Activated CD8-positive, alpha-beta memory T cell treated with anti-CD3 and anti-CD28 coated beads, Interleukin-2, amount 10 ng/mL, durations not matched to agents 7 days and 5 days (primary cell): ENCODE data around the gene PDE1A. TPM values are rescaled to one million over a fixed set of nuclear protein-coding genes. Genes with fewer than 3 reads are reported as not detected.

Source experiments
- ATAC-seq: fragments of 150-1000 bp; cut with Tn5 transposase; one replicate; pipeline ENCODE4 v1.10.0; 2021; ENCODE audit warnings: moderate library complexity
- CTCF ChIA-PET: fragments of 350-600 bp; sonication (Branson Sonifier 250); formaldehyde crosslinking; loops from one replicate; lab custom pipeline; 2021; ENCODE audit warnings: antibody characterized with exemption; lab: Charles Lee
- DNase-seq: peaks from one replicate; pipeline ENCODE4 v3.0.0-alpha.2; 2020
- H3K27ac Mint-ChIP-seq: one replicate; pipeline ENCODE4 v1.8.0; 2021; ENCODE audit warnings: mild to moderate bottlenecking, mixed read lengths
- H3K27me3 Mint-ChIP-seq: one replicate; pipeline ENCODE4 v1.8.0; 2021; ENCODE audit warnings: mixed read lengths
- H3K36me3 Mint-ChIP-seq: one replicate; pipeline ENCODE4 v1.8.0; 2021; ENCODE audit warnings: mild to moderate bottlenecking, mixed read lengths
- H3K4me1 Mint-ChIP-seq: one replicate; pipeline ENCODE4 v1.8.0; 2021; ENCODE audit warnings: mixed read lengths
- H3K4me3 Mint-ChIP-seq: one replicate; pipeline ENCODE4 v1.8.0; 2021; ENCODE audit warnings: mild to moderate bottlenecking, moderate library complexity, mixed read lengths
- H3K9me3 Mint-ChIP-seq: one replicate; pipeline ENCODE4 v1.8.0; 2022; ENCODE audit warnings: low read depth, mixed read lengths
- total RNA-seq, 2 experiments: library from RNA; stranded (reverse); gene quantifications; one replicate each; pipeline ENCODE4 v1.2.3, GENCODE V29; 2021

PDE1A gene
- total RNA-seq, 2 experiments from 2014 or later, result not detected

GRCh38 chr2:182228073-182228473, 198.8 kb downstream of the PDE1A start:
- no peak for DNase-seq
- CTCF ChIA-PET, result no interaction called here
- ATAC-seq, result no peak

GRCh38 chr2:182226807-182227206, 200.0 kb downstream of the PDE1A start:
- ATAC-seq (no peak), DNase-seq (no peak)
- H3K4me3 Mint-ChIP-seq, result no peak overlapping the region
- peaks cover 4% of the 10 kb centered on the region for H3K27me3 Mint-ChIP-seq
- no peaks in the 10 kb centered on the region for H3K4me1 Mint-ChIP-seq
- CTCF ChIA-PET, result no interaction called here
- no peaks in the 10 kb centered on the region for H3K9me3 Mint-ChIP-seq
- H3K36me3 Mint-ChIP-seq, result no peaks in the 10 kb centered on the region
- H3K27ac Mint-ChIP-seq, result no peak overlapping the region

More at GRCh38 chr2:182228073-182228473, 198.8 kb downstream of the PDE1A start:
- no peaks in the 10 kb centered on the region for H3K36me3 Mint-ChIP-seq
- H3K4me1 Mint-ChIP-seq, result no peaks in the 10 kb centered on the region
- peaks cover 4% of the 10 kb centered on the region for H3K27me3 Mint-ChIP-seq
- no peak overlapping the region for H3K27ac Mint-ChIP-seq
- no peaks in the 10 kb centered on the region for H3K9me3 Mint-ChIP-seq
- no peak overlapping the region for H3K4me3 Mint-ChIP-seq

- H3K27ac Mint-ChIP-seq, result no peak overlapping the region
- peaks cover 4% of the 10 kb centered on the region for H3K27me3 Mint-ChIP-seq
- H3K4me1 Mint-ChIP-seq, result no peaks in the 10 kb centered on the region
- DNase-seq (no peak), ATAC-seq (no peak)
- H3K4me3 Mint-ChIP-seq, result no peak overlapping the region
- no peaks in the 10 kb centered on the region for H3K9me3 Mint-ChIP-seq
- CTCF ChIA-PET, result no interaction called here
- H3K36me3 Mint-ChIP-seq, result no peaks in the 10 kb centered on the region
Measured at GRCh38 chr2:182224669-182225068, 202.2 kb downstream of the PDE1A start.

GRCh38 chr2:182220998-182221397, 205.8 kb downstream of the PDE1A start:
- Mint-ChIP-seq H3K9me3 (no peaks in the 10 kb centered on the region), H3K4me3 (no peak overlapping the region), H3K4me1 (no peaks in the 10 kb centered on the region), H3K36me3 (no peaks in the 10 kb centered on the region), H3K27ac (no peak overlapping the region), H3K27me3 (no peaks in the 10 kb centered on the region)
- no peak for ATAC-seq
- CTCF ChIA-PET, result no interaction called here
- no peak for DNase-seq

GRCh38 chr2:182220335-182220734, 206.5 kb downstream of the PDE1A start:
- Mint-ChIP-seq H3K27ac (no peak overlapping the region), H3K4me1 (no peaks in the 10 kb centered on the region), H3K36me3 (no peaks in the 10 kb centered on the region), H3K4me3 (no peak overlapping the region), H3K9me3 (no peaks in the 10 kb centered on the region), H3K27me3 (no peaks in the 10 kb centered on the region)
- ATAC-seq, result no peak
- CTCF ChIA-PET, result no interaction called here
- no peak for DNase-seq

GRCh38 chr2:182210669-182211068, 216.2 kb downstream of the PDE1A start:
- CTCF ChIA-PET, result no interaction called here
- Mint-ChIP-seq H3K9me3 (no peaks in the 10 kb centered on the region), H3K4me3 (no peak overlapping the region), H3K36me3 (no peaks in the 10 kb centered on the region), H3K27ac (no peak overlapping the region), H3K4me1 (no peaks in the 10 kb centered on the region), H3K27me3 (no peaks in the 10 kb centered on the region)
- DNase-seq, result no peak
- ATAC-seq, result no peak

GRCh38 chr2:182208421-182208820, 218.4 kb downstream of the PDE1A start:
- ATAC-seq (no peak), DNase-seq (no peak)
- H3K27me3 Mint-ChIP-seq, result no peaks in the 10 kb centered on the region
- H3K4me1 Mint-ChIP-seq, result no peaks in the 10 kb centered on the region
- no peaks in the 10 kb centered on the region for H3K9me3 Mint-ChIP-seq
- CTCF ChIA-PET, result no interaction called here
- H3K4me3 Mint-ChIP-seq, result no peak overlapping the region
- no peak overlapping the region for H3K27ac Mint-ChIP-seq
- no peaks in the 10 kb centered on the region for H3K36me3 Mint-ChIP-seq

GRCh38 chr2:182207049-182207746, 219.6 kb downstream of the PDE1A start:
- Mint-ChIP-seq H3K4me1 (no peaks in the 10 kb centered on the region), H3K9me3 (no peaks in the 10 kb centered on the region), H3K4me3 (no peak overlapping the region), H3K27ac (no peak overlapping the region), H3K27me3 (no peaks in the 10 kb centered on the region), H3K36me3 (no peaks in the 10 kb centered on the region)
- no peak for DNase-seq
- CTCF ChIA-PET, result no interaction called here
- ATAC-seq, result no peak

- CTCF ChIA-PET, result no interaction called here
- Mint-ChIP-seq H3K27ac (no peak overlapping the region), H3K36me3 (no peaks in the 10 kb centered on the region), H3K4me1 (no peaks in the 10 kb centered on the region), H3K9me3 (no peaks in the 10 kb centered on the region), H3K4me3 (no peak overlapping the region), H3K27me3 (no peaks in the 10 kb centered on the region)
- ATAC-seq (no peak), DNase-seq (no peak)
Measured at GRCh38 chr2:182197529-182197928, 229.3 kb downstream of the PDE1A start.

GRCh38 chr2:182193291-182193690, 233.5 kb downstream of the PDE1A start:
- no peaks in the 10 kb centered on the region for H3K27me3 Mint-ChIP-seq
- no peak overlapping the region for H3K27ac Mint-ChIP-seq
- no peaks in the 10 kb centered on the region for H3K4me1 Mint-ChIP-seq
- H3K4me3 Mint-ChIP-seq, result no peak overlapping the region
- CTCF ChIA-PET, result interaction anchor here (1.0 kb wide), 1 partner anchor 9 kb away, joined by 3 read pairs; no protein-coding TSS in a partner anchor
- no peaks in the 10 kb centered on the region for H3K9me3 Mint-ChIP-seq
- no peaks in the 10 kb centered on the region for H3K36me3 Mint-ChIP-seq
- ATAC-seq (no peak), DNase-seq (no peak)

GRCh38 chr2:182191061-182191460, 235.8 kb downstream of the PDE1A start:
- Mint-ChIP-seq H3K4me3 (no peak overlapping the region), H3K4me1 (no peaks in the 10 kb centered on the region), H3K27ac (no peak overlapping the region), H3K36me3 (no peaks in the 10 kb centered on the region), H3K27me3 (peaks cover 12% of the 10 kb centered on the region), H3K9me3 (no peaks in the 10 kb centered on the region)
- CTCF ChIA-PET, result no interaction called here
- DNase-seq (no peak), ATAC-seq (no peak)

GRCh38 chr2:182187130-182187529, 239.7 kb downstream of the PDE1A start:
- no peaks in the 10 kb centered on the region for H3K36me3 Mint-ChIP-seq
- CTCF ChIA-PET, result no interaction called here
- no peaks in the 10 kb centered on the region for H3K4me1 Mint-ChIP-seq
- H3K27ac Mint-ChIP-seq, result no peak overlapping the region
- ATAC-seq (no peak), DNase-seq (no peak)
- H3K27me3 Mint-ChIP-seq, result peaks cover 20% of the 10 kb centered on the region
- peaks cover 3% of the 10 kb centered on the region for H3K9me3 Mint-ChIP-seq
- H3K4me3 Mint-ChIP-seq, result no peak overlapping the region

- Mint-ChIP-seq H3K9me3 (peaks cover 3% of the 10 kb centered on the region), H3K27ac (no peak overlapping the region), H3K27me3 (peaks cover 23% of the 10 kb centered on the region), H3K4me3 (no peak overlapping the region), H3K36me3 (no peaks in the 10 kb centered on the region), H3K4me1 (no peaks in the 10 kb centered on the region)
- CTCF ChIA-PET, result interaction anchor here (0.8 kb wide), 1 partner anchor 462 kb away, joined by 5 read pairs; no protein-coding TSS in a partner anchor
- no peak for ATAC-seq
- DNase-seq, result no peak
Measured at GRCh38 chr2:182186132-182186735, 240.6 kb downstream of the PDE1A start.

GRCh38 chr2:182182436-182182835, 244.4 kb downstream of the PDE1A start:
- no peaks in the 10 kb centered on the region for H3K4me1 Mint-ChIP-seq
- DNase-seq (no peak), ATAC-seq (no peak)
- CTCF ChIA-PET, result no interaction called here
- peaks cover 27% of the 10 kb centered on the region for H3K27me3 Mint-ChIP-seq
- peaks cover 3% of the 10 kb centered on the region for H3K9me3 Mint-ChIP-seq
- H3K36me3 Mint-ChIP-seq, result no peaks in the 10 kb centered on the region
- no peak overlapping the region for H3K4me3 Mint-ChIP-seq
- no peak overlapping the region for H3K27ac Mint-ChIP-seq
